Activated T-cell treated with anti-CD3 and anti-CD28 coated beads for 1 hour (primary cell): ENCODE measurements around the gene DUSP3.

Source experiments
- DNase-seq: peaks from one replicate; pipeline ENCODE4 v3.0.0-alpha.2; 2020; ENCODE audit warnings: low read depth

Gene DUSP3

DNA sequence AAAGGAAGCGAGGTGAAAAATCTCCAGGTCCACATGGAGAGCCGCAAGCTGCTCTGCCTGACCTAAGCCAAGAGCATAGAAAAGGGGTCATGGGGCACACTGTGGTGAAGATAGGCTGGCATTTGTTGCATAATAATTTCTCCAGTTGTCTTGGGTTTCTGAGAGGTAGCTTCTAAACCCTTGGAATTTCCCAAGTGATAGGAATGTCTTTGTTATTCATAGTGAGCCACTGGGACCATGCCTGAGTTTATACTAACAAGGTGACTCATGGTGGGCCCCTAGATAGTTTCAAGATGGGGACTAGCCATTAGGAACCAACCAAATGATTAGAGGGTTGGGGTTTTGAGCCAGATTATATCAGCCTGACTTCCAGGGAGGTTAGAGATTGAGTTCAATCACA is 45.8 kb downstream of the DUSP3 start:
- DNase-seq = no peak

DNA sequence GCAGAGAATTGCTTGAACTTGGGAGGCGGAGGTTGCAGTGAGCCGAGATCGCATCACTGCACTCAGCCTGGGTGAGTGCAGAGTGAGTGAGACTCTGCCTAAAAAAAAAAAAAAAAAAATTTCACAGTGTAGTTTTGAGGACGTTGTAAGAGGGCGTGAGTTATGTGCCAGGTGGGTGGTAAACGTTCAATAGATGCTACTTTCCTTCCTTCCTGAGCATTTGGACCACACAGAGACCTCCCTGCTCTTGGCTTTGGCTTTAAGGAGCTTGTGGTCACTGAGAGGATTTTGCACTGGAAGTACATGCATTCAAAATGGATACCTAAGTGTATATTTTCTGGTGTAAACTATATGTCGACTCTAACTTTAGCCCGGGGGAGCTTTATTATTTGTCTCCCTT is 50.7 kb downstream of the DUSP3 start:
- no peak for DNase-seq

DNA sequence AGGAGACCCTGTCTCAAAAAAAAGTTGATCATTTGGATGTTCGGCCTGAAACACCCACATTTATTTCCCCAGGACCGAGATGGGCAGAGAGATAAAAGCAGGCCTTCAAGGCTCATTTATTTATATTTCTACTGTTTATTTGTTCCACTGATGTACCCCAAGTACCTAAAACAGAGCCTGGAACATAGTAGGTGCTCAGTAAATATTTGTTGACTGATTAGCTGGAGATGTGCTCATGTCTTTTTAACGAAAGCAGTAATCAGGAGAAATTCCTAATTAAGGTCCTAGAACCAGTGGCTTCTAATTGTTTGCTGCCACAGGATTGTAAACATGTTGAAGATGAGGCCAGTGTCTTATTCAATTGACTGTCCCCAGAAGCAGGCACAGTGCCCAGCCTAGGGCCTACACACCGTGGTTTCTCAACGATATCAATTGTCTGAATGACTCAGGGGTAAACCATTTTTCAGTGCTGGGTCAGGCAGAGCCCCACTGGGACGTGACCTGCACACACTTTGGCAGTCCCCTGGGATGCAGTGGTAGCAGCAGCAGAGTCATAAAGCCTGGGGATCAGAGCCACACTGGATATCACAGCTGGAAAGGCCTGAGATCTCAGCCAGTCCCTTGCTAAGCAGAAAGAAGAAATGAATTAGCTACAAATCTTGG is 54.9 kb downstream of the DUSP3 start:
- DNase-seq = no peak

DNA sequence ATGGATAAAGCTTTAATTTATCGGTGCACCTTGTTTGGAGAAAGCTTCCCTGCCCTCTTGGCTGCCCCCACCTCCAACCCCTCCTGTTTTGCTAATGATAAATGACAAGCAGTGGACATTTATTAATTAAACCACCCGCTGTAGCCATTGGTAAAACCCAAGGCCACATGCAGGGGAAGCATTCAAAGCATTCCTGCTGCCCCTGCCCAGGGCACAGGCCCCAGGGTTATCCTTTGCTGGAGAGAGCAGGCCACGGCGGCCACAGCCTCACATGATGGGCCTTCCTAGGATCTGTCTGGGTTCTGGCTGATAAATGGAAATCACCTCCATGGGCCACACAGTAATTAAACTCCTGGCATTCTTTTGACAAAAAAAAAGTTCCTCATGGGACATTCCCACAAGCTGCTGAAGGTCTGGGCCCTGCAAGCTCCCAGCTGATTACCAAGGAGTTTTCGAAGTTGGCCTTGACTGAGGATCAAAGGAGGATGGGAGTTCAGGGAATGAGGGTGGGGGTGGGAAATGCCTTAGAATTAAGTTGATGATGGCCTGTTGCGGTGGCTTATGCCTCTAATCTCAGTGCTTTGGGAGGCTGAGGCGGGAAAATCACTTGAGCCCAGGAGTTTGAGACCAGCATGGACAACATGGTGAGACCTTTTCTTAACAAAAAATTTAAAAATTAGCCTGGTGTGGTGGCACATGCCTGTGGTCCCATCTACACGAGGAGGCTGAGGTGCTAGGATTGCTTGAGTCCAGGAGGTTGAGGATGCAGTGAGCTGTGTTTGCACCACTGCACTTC is 55.7 kb downstream of the DUSP3 start:
- DNase-seq = no peak

DNA sequence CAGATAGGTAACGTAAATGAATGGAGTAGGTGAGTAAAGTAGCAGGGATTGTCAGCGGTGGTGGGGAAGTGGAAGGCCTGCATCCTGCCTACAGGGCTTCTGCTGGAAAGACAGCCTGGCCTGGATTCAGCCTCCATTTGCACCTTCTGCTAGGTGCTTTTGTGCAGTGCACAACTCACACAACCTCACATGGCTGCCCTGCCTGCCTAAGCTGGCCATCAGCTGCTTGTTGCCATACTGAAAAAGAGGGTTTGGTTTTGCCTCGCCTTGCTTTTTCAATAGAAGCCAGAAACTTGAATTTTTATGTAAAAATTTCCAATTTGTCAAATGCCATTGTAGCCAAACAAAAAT is 56.5 kb downstream of the DUSP3 start:
- no peak for DNase-seq

DNA sequence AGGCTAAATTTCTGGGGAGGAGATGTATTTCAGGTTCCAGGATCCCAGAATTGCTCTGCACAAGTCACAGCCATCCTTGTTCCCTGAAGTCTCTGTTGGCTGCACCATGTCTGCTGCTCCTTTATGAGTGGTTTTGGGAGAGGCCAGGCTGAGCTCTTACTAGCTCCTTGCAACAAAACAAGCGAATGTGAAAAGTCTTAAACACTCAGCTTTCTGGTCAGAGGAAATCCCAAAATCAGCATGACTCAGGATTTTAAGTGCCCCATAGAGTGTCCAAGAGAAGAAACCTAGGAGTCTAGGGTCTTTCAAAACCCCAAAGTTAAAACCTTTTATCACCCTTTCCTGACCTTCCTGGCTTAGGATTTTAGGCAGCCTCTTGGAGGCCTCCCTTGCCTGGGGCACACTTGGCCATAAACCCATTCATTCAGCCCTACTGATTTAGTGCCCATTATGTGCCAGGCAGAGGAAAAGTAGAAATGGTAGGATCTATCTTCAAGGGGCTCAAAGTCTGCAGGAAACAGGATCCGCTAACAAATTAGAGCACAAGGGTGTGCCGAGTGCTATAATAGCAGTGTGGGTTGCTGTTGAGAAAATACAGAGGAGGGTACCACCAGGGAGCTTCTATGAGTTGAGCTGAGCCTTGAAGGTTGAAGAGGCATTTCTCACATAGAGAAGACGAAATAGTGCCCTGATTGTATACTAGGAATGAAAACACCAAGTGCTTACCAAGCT is 57.1 kb downstream of the DUSP3 start:
- DNase-seq = no peak

DNA sequence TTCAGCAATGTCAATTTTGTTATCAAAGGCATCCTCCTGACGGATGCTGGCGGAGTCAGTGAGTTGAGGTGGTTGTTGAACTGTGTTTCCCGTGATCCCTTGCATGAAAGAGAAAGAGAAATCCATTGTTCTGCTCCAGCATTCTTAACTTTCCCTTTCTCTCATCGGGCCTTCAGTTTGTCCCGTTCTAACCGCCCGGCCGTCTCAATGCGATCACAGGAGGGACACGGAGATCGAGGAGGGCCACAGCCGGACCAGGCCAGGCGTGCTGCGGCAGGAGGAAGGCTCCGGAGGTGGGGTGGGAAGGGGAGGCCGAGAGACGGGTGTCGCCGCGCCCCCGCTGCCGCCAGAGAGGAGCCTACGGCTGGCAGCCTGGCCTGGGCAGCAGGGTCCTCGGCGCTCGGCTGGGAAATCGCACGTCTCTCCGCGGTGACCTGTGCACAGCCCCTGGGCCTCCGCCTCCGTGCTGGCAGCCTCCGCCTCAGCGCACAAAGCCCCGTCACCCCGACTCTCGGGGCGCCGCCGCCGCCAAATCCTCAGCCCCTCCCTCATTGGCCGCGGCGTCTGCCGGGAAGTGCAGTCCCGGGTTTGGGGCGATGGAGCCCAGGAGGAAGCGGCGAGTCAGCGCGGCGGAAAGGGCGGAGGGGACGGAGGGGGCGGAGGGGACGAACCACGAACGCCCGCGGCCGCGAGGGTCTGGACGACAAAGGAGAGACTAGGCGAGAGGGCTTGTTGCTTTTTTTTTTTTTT is 58.3 kb downstream of the DUSP3 start:
- DNase-seq = peak; percentile 65

DNA sequence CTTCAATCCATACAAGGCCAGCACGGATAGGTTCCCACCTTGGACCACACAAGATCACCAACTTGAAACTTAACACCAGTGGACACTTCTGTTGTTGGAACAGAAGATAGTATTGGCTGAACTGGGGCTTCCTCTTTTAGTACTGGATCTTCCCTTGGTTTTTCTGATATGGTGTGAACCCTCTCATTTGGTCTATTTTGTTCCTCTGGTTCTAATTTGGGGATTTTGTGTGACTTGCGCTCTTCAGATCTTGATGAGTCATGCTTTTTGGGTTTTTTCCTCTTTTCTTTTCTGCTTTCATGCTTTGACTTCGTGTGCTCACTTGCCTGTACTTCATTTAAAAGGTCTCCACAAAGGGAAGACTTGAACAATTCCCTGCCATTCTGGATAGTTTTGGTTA is 59.2 kb downstream of the DUSP3 start:
- no peak for DNase-seq

DNA sequence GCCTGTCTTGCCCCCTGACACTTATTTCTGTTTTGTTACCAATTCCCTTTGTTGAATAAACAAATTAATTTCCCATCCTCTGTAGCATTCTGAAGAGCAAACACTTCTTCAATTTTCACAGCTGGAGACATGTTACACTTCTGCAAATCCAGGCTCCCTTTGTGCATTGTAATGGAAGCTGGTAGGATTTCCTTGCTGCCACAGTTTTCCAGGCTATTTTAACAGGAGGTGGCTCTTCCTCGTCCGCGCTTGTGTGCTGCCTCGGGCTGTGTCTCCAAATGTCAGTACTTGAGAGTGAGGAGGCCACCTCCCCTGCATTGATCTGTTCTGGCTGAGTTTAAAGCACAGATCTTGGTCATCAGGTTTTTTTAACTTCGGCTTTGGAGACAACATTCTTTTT is 60.2 kb downstream of the DUSP3 start:
- no peak for DNase-seq

DNA sequence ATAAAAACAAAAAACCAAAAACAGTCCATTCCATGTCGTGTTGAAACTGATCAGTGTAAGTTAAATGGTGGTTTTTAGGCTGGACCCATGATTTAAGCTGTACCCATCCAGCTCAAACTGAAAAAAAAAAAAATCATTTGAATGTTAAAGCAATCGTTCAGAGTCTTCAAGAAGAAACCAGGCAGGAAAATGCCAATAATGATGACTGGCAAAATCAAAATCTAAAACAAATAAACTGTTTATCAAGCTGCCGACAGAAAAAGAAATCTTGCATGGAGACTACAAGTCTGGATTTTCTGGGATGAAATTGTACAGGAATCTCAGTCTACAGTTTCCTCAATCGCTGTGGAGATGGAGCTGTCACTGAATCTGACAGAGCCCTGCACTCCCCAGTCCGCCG is 60.9 kb downstream of the DUSP3 start:
- no peak for DNase-seq
